T-cell (primary cell): ENCODE data around the gene PET100. TPM values are rescaled to one million over a fixed set of nuclear protein-coding genes. Genes with fewer than 3 reads are reported as not detected.

Source experiments
- ATAC-seq, 4 experiments: fragments of 200-7000 bp in 3 of 4; fragments of 150-1000 bp in 1 of 4; cut with Tn5 transposase; replicated peaks in 1 of 4; 1 replicate in 3 of 4; 2 replicates in 1 of 4; pipeline ENCODE4 v1.10.0; 2021; ENCODE audit warnings: moderate library complexity in 3 of 4, mild to moderate bottlenecking in 2 of 4, moderate number of reproducible peaks in 1 of 4
- CTCF ChIA-PET, 2 donors: fragments of 300-600 bp; sonication (Branson Sonifier 250); formaldehyde crosslinking; loops; one replicate each; lab custom pipeline; 2022; ENCODE audit warnings: antibody characterized with exemption in 2 of 2; lab: Charles Lee
- POLR2A ChIA-PET, 2 donors: fragments of 300-600 bp; sonication (Branson Sonifier 250); formaldehyde crosslinking; loops; one replicate each; lab custom pipeline; 2022; ENCODE audit warnings: antibody characterized with exemption in 2 of 2; lab: Charles Lee
- DNase-seq, 35 experiments: peaks; one replicate each; pipeline versions ENCODE4 v3.0.0 to v3.0.0-alpha.2; 2013 to 2023
- H3K27ac ChIP-seq: one replicate; pipeline ENCODE4 v1.5.1; 2013; ENCODE audit warnings: low read length
- H3K27me3 ChIP-seq, 2 experiments: replicated peaks in 1 of 2; 1 replicate in 1 of 2; 2 replicates in 1 of 2; pipeline versions ENCODE4 v1.6.1 to v1.7.0; 2013; ENCODE audit warnings: low read length in 1 of 2, mixed read lengths in 1 of 2; ENCODE audit not compliant: control insufficient read depth in 2 of 2, insufficient read depth in 2 of 2; ENCODE audit errors: extremely low read depth in 1 of 2
- H3K36me3 ChIP-seq, 2 donors: 1 replicate in 1 of 2; 2 replicates in 1 of 2; pipeline versions ENCODE4 v1.6.1 to v1.7.0; 2013; ENCODE audit warnings: low read length in 1 of 2; ENCODE audit not compliant: control insufficient read depth in 2 of 2, insufficient read depth in 1 of 2; ENCODE audit errors: extremely low read depth in 1 of 2
- H3K4me1 ChIP-seq, 2 experiments: 1 replicate in 1 of 2; 2 replicates in 1 of 2; pipeline versions ENCODE4 v1.6.1 to v1.7.0; 2013; ENCODE audit warnings: low read length in 2 of 2, mixed read lengths in 1 of 2; ENCODE audit not compliant: insufficient read depth in 2 of 2, control insufficient read depth in 1 of 2; ENCODE audit errors: extremely low read depth in 1 of 2
- H3K4me3 ChIP-seq, 2 donors: 1 replicate in 1 of 2; 2 replicates in 1 of 2; pipeline versions ENCODE4 v1.5.1 to v1.7.0; 2013; ENCODE audit warnings: mild to moderate bottlenecking in 2 of 2, low read length in 1 of 2, moderate library complexity in 1 of 2; ENCODE audit not compliant: control insufficient read depth in 1 of 2; ENCODE audit errors: extremely low read depth in 1 of 2
- H3K9me3 ChIP-seq: 2 replicates; pipeline ENCODE4 v1.7.0; 2013
- H3K27ac Mint-ChIP-seq, 2 donors: one replicate each; pipeline ENCODE4 v1.8.0; 2020 to 2021; ENCODE audit warnings: mild to moderate bottlenecking in 2 of 2, mixed read lengths in 2 of 2
- H3K27me3 Mint-ChIP-seq, 2 donors: one replicate each; pipeline ENCODE4 v1.8.0; 2021 to 2022; ENCODE audit warnings: mixed read lengths in 2 of 2
- H3K36me3 Mint-ChIP-seq: one replicate; pipeline ENCODE4 v1.8.0; 2021; ENCODE audit warnings: mixed read lengths
- H3K4me1 Mint-ChIP-seq, 3 donors: one replicate each; pipeline ENCODE4 v1.8.0; 2020 to 2022; ENCODE audit warnings: mixed read lengths in 3 of 3, mild to moderate bottlenecking in 1 of 3
- H3K4me3 Mint-ChIP-seq, 3 donors: one replicate each; pipeline ENCODE4 v1.8.0; 2020 to 2022; ENCODE audit warnings: mild to moderate bottlenecking in 3 of 3, mixed read lengths in 3 of 3, moderate library complexity in 3 of 3
- H3K9me3 Mint-ChIP-seq, 3 donors: one replicate each; pipeline ENCODE4 v1.8.0; 2020 to 2022; ENCODE audit warnings: mixed read lengths in 3 of 3
- WGBS: methylation state at CpG from one replicate; pipeline ENCODE4 v1.1.5; 2013; ENCODE audit warnings: missing lambda C conversion rate; ENCODE audit not compliant: insufficient coverage; 5-methylcytosine and 5-hydroxymethylcytosine counted together
- total RNA-seq, 35 experiments: library from RNA in 6 of 35; stranded (reverse) in 6 of 35; fragments of 120-200 nt in 1 of 35; gene quantifications; one replicate each; pipeline versions ENCODE4 v1.2.1 to v1.2.4 and lab custom pipeline; 2013 to 2026

Gene PET100
- total RNA-seq, 5 donors from 2014 or later (not counting 1 experiment from before 2014, with no cell fraction given), result 105 to 139 (median 110) TPM

DNA sequence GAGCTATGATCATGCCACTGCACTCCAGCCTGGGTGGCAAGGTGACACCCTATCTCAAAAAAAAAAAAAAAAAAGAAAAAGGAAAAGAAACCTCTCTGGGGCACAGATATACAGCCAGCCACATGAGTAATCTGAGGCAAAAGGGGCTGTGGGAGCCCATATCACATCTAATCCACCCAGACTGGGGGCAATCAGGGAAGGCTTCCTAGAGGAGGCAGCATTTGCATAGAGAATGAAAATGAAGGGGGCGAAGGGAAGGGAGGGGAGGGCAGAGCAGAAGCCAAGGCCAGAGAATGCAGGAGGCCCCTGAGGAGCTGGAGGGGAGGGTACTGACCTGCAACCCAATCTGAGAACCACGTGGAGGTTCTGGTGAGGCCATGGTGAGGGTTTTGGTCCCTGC, 20.6 kb downstream of the PET100 start:
- peaks cover 0 to 6% of the 10 kb centered on the region in 2 experiments for H3K27me3 ChIP-seq
- Mint-ChIP-seq H3K4me3 (no peak overlapping the region), H3K27me3 (no peaks in the 10 kb centered on the region), H3K4me1 (peaks cover 10 to 13% (median 10%) of the 10 kb centered on the region in 3 donors), H3K36me3 (peaks cover 5% of the 10 kb centered on the region), H3K9me3 (no peaks in the 10 kb centered on the region), H3K27ac (no peak overlapping the region)
- DNase-seq, result no peak
- ChIA-PET CTCF (interaction anchor here (0.5 to 0.7 kb wide), 3 partner anchors 34 to 364 kb away, joined by 3 to 7 read pairs (median 6); no protein-coding TSS in a partner anchor), POLR2A (interaction anchor here in 1 of 2 donors (0.6 kb wide), 1 partner anchor 31 kb away, joined by 5 read pairs; the partner anchor contains the start of gene TRAPPC5)
- no peaks in the 10 kb centered on the region for H3K9me3 ChIP-seq
- peaks cover 8 to 13% of the 10 kb centered on the region in 2 donors for H3K36me3 ChIP-seq
- WGBS, result 72% methylated on average over 2 of the region's 2 CpGs
- ATAC-seq, result no peak
- no peak overlapping the region for H3K27ac ChIP-seq
- H3K4me1 ChIP-seq, result peaks cover 0 to 13% of the 10 kb centered on the region in 2 experiments
- no peak overlapping the region for H3K4me3 ChIP-seq

- H3K4me3 Mint-ChIP-seq, result peak overlapping the region; percentile 66 to 74 (median 72)
- H3K9me3 Mint-ChIP-seq, result no peaks in the 10 kb centered on the region
Measured at GRCh38 chr19:7652061-7652641, 22.6 kb downstream of the PET100 start.

GRCh38 chr19:7654401-7654800, 24.8 kb downstream of the PET100 start:
- ChIA-PET POLR2A (no interaction called here), CTCF (interaction anchor here in 1 of 2 donors (0.8 to 0.9 kb wide), 2 partner anchors 27 to 86 kb away, joined by 3 read pairs; partner anchors contain the start of gene TRAPPC5)
- WGBS, result 93% methylated on average over 3 of the region's 8 CpGs
- Mint-ChIP-seq H3K4me1 (peaks cover 22 to 26% (median 24%) of the 10 kb centered on the region in 3 donors), H3K4me3 (no peak overlapping the region), H3K27me3 (no peaks in the 10 kb centered on the region), H3K36me3 (no peaks in the 10 kb centered on the region), H3K9me3 (no peaks in the 10 kb centered on the region), H3K27ac (no peak overlapping the region)
- DNase-seq, result no peak
- H3K27me3 ChIP-seq, result peaks cover 0 to 6% of the 10 kb centered on the region in 2 experiments
- no peak overlapping the region for H3K4me3 ChIP-seq
- H3K4me1 ChIP-seq, result peaks cover 3 to 34% of the 10 kb centered on the region in 2 experiments
- no peaks in the 10 kb centered on the region for H3K9me3 ChIP-seq
- H3K36me3 ChIP-seq, result no peaks in the 10 kb centered on the region
- H3K27ac ChIP-seq, result no peak overlapping the region
- no peak for ATAC-seq

More at GRCh38 chr19:7652061-7652641, 22.6 kb downstream of the PET100 start:
- Histone ChIP-seq H3K4me1 (peaks cover 0 to 16% of the 10 kb centered on the region in 2 experiments), H3K27ac (peak overlapping the region; percentile 67), H3K27me3 (peaks cover 0 to 6% of the 10 kb centered on the region in 2 experiments), H3K9me3 (no peaks in the 10 kb centered on the region), H3K4me3 (peak overlapping the region; percentile 39 to 49), H3K36me3 (peaks cover 4% of the 10 kb centered on the region in 2 donors)
- CTCF ChIA-PET, result interaction anchor here (0.6 to 1.6 kb wide), 4 partner anchors 17 to 1671 kb away, joined by 3 to 8 read pairs (median 3); partner anchors contain the start of genes PET100 (in 1 of the 2) and XAB2 (in 1 of the 2)
- no peaks in the 10 kb centered on the region for H3K27me3 Mint-ChIP-seq
- H3K27ac Mint-ChIP-seq, result peak overlapping the region; percentile 61 to 81
- peak; percentile 83 to 92 (median 88) for ATAC-seq
- peaks cover 10 to 15% (median 11%) of the 10 kb centered on the region in 3 donors for H3K4me1 Mint-ChIP-seq
- H3K36me3 Mint-ChIP-seq, result no peaks in the 10 kb centered on the region
- POLR2A ChIA-PET, result interaction anchor here in 1 of 2 donors (0.6 kb wide), 2 partner anchors 20 to 147 kb away, joined by 3 to 5 read pairs; no protein-coding TSS in a partner anchor
- DNase-seq, result peak; percentile 73 to 94 (median 85)
- WGBS, result 1% methylated on average over 18 of the region's 28 CpGs

DNA sequence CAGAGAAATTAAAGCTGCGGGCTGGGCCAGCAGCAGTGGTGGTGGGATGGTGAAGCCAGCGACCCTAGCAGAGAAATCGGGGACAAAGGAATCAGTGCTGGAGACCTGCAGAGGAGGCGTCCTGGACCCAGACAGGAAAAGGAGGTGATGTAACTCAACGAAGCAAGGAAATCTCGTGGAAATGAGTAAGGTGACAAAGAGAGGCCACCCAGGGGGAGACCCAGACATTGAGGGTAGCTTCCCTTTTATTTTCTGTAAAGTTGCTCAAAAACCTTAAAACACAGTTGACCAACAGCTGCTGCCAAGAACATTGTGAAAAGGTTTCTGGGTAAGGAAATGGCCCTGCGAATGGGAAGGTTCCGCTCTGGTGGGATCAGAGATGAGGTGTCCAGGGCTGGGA, 26.0 kb downstream of the PET100 start:
- H3K27me3 Mint-ChIP-seq, result no peaks in the 10 kb centered on the region
- H3K9me3 ChIP-seq, result no peaks in the 10 kb centered on the region
- ChIA-PET CTCF (interaction anchor here in 1 of 2 donors (0.6 kb wide), 1 partner anchor 23 kb away, joined by 3 read pairs; no protein-coding TSS in a partner anchor), POLR2A (no interaction called here)
- H3K27me3 ChIP-seq, result peaks cover 0 to 6% of the 10 kb centered on the region in 2 experiments
- H3K4me3 ChIP-seq, result no peak overlapping the region
- no peaks in the 10 kb centered on the region for H3K36me3 Mint-ChIP-seq
- no peaks in the 10 kb centered on the region for H3K36me3 ChIP-seq
- no peak for ATAC-seq
- H3K4me1 Mint-ChIP-seq, result peaks cover 22 to 26% (median 24%) of the 10 kb centered on the region in 3 donors
- no peak overlapping the region for H3K27ac ChIP-seq
- 89% methylated on average over 7 of the region's 8 CpGs for WGBS
- H3K27ac Mint-ChIP-seq, result no peak overlapping the region
- no peaks in the 10 kb centered on the region for H3K9me3 Mint-ChIP-seq
- peaks cover 3 to 34% of the 10 kb centered on the region in 2 experiments for H3K4me1 ChIP-seq
- no peak for DNase-seq
- H3K4me3 Mint-ChIP-seq, result no peak overlapping the region

GRCh38 chr19:7657131-7657751, 27.6 kb downstream of the PET100 start:
- ATAC-seq (peak in 2 of 4 experiments; percentile 21 to 28), DNase-seq (no peak)
- Mint-ChIP-seq H3K27me3 (no peaks in the 10 kb centered on the region), H3K4me1 (peaks cover 18 to 21% (median 21%) of the 10 kb centered on the region in 3 donors), H3K4me3 (peak overlapping the region in 1 of 3 donors; percentile 74), H3K36me3 (no peaks in the 10 kb centered on the region), H3K27ac (no peak overlapping the region), H3K9me3 (no peaks in the 10 kb centered on the region)
- 58% methylated on average over 4 of the region's 14 CpGs for WGBS
- Histone ChIP-seq H3K4me1 (peaks cover 3 to 28% of the 10 kb centered on the region in 2 experiments), H3K9me3 (no peaks in the 10 kb centered on the region), H3K4me3 (no peak overlapping the region), H3K27ac (peak overlapping the region; percentile 18), H3K36me3 (no peaks in the 10 kb centered on the region), H3K27me3 (no peaks in the 10 kb centered on the region)
- CTCF ChIA-PET, result interaction anchor here in 1 of 2 donors (0.6 to 1.2 kb wide), 3 partner anchors 24 to 142 kb away, joined by 4 read pairs; partner anchors contain the start of gene TRAPPC5
- POLR2A ChIA-PET, result interaction anchor here in 1 of 2 donors (0.7 kb wide), 1 partner anchor 201 kb away, joined by 4 read pairs; no protein-coding TSS in a partner anchor

GRCh38 chr19:7658219-7658686, 28.7 kb downstream of the PET100 start:
- H3K36me3 ChIP-seq, result no peaks in the 10 kb centered on the region
- DNase-seq, result peak in 16 of 35 experiments; percentile 29 to 72 (median 41)
- Mint-ChIP-seq H3K36me3 (no peaks in the 10 kb centered on the region), H3K4me1 (peaks cover 12 to 15% (median 13%) of the 10 kb centered on the region in 3 donors), H3K4me3 (peak overlapping the region; percentile 59 to 74 (median 68)), H3K9me3 (no peaks in the 10 kb centered on the region), H3K27me3 (no peaks in the 10 kb centered on the region), H3K27ac (peak overlapping the region; percentile 50 to 72)
- 6% methylated on average over 7 of the region's 9 CpGs for WGBS
- ChIA-PET CTCF (interaction anchor here in 1 of 2 donors (0.5 to 1.2 kb wide), 2 partner anchors 23 to 90 kb away, joined by 3 to 4 read pairs; partner anchors contain the start of gene TRAPPC5), POLR2A (no interaction called here)
- peaks cover 3 to 21% of the 10 kb centered on the region in 2 experiments for H3K4me1 ChIP-seq
- no peaks in the 10 kb centered on the region for H3K27me3 ChIP-seq
- H3K9me3 ChIP-seq, result no peaks in the 10 kb centered on the region
- H3K4me3 ChIP-seq, result peak overlapping the region in 1 of 2 donors; percentile 16
- peak overlapping the region; percentile 59 for H3K27ac ChIP-seq
- ATAC-seq, result peak; percentile 71 to 99 (median 78)
